Body of pancreas (tissue), 4 donors: ENCODE data around the gene NBL1. TPM values are rescaled to one million over a fixed set of nuclear protein-coding genes. Genes with fewer than 3 reads are reported as not detected.
A peak's percentile ranks its signal among the peaks of the same experiment; 100 is the strongest.

ENCODE experiments used
- ATAC-seq: fragments of 150-250 bp; one replicate; pipeline ENCODE4 v1.9.1; 2016
- DNase-seq, 4 donors: peaks; one replicate each; pipeline ENCODE4 v3.0.0-alpha.2; 2019
- H3K27ac ChIP-seq, 4 donors: fragments of 200-600 bp; sonication (generic); 1 replicate in 3 of 4; 2 replicates in 1 of 4; pipeline versions ENCODE4 v1.5.1 to v1.6.1; 2016 to 2019; ENCODE audit warnings: mild to moderate bottlenecking in 1 of 4, mixed read lengths in 1 of 4, moderate library complexity in 1 of 4
- H3K27me3 ChIP-seq, 2 donors: fragments of 200-600 bp; sonication (generic); one replicate each; pipeline ENCODE4 v1.6.0; 2016; ENCODE audit warnings: mild to moderate bottlenecking in 1 of 2
- H3K36me3 ChIP-seq, 2 donors: fragments of 200-600 bp; sonication (generic); replicated peaks in 1 of 2; 2 replicates each; pipeline ENCODE4 v1.5.1; 2016; ENCODE audit warnings: low read depth in 2 of 2; ENCODE audit not compliant: insufficient read depth in 1 of 2
- H3K4me1 ChIP-seq: fragments of 200-600 bp; sonication (generic); one replicate; pipeline ENCODE4 v1.6.0; 2016
- H3K4me3 ChIP-seq, 2 donors: fragments of 200-600 bp; sonication (generic); 1 replicate in 1 of 2; 2 replicates in 1 of 2; pipeline ENCODE4 v1.5.1; 2016 to 2019
- H3K9me3 ChIP-seq, 3 donors: fragments of 200-600 bp; sonication (generic); 1 replicate in 2 of 3; 2 replicates in 1 of 3; pipeline ENCODE4 v1.5.1; 2016
- CTCF ChIP-seq, 7 experiments: fragments of 450-650 bp in 4 of 7; fragments of 200-600 bp in 3 of 7; sonication (generic) in 3 of 7; IDR thresholded peaks; one replicate each; pipeline ENCODE4 v1.5.1; 2016 to 2019; ENCODE audit warnings: antibody characterized with exemption in 7 of 7
- POLR2A ChIP-seq, 3 donors: fragments of 450-650 bp; IDR thresholded peaks; one replicate each; pipeline ENCODE4 v1.6.1; 2016; ENCODE audit warnings: antibody characterized with exemption in 3 of 3, mild to moderate bottlenecking in 2 of 3
- WGBS, 2 donors: methylation state at CpG; one replicate each; pipeline ENCODE4 v1.1.5; 2017; 5-methylcytosine and 5-hydroxymethylcytosine counted together
- intact Hi-C: fragments of 100-400 bp; cut with DNase I; formaldehyde crosslinking; loops from one replicate; pipeline ENCODE4 v1.15.1; 2023
- total RNA-seq, 2 donors: library from RNA; depleted of rRNA; stranded (reverse); fragments of >200 nt; gene quantifications; one replicate each; pipeline ENCODE4 v1.1.0, GENCODE V29; 2016

Gene NBL1
- total RNA-seq, 2 donors from 2014 or later, result 21.8 to 32.4 TPM

- Histone ChIP-seq H3K4me1 (no peaks in the 10 kb centered on the region), H3K27me3 (no peaks in the 10 kb centered on the region), H3K27ac (no peak overlapping the region), H3K4me3 (no peak overlapping the region), H3K9me3 (no peaks in the 10 kb centered on the region), H3K36me3 (peaks cover 0 to 7% of the 10 kb centered on the region in 2 donors)
- intact Hi-C loops, result no loop called here
- 89 to 97% methylated on average over 3 to 4 of the region's 4 CpGs for WGBS, 2 donors
- DNase-seq (no peak), ATAC-seq (no peak)
- TF ChIP-seq CTCF (IDR thresholded peaks at IDR 0.05) (no peak), POLR2A (IDR thresholded peaks at IDR 0.05) (no peak)
Measured at GRCh38 chr1:19698181-19698580, 54.1 kb downstream of the NBL1 start.

GRCh38 chr1:19700079-19700777 lies 56.1 kb downstream of the NBL1 start:
- intact Hi-C loops, result no loop called here
- H3K27me3 ChIP-seq, result no peaks in the 10 kb centered on the region
- no peak overlapping the region for H3K4me3 ChIP-seq
- 93 to 94% methylated on average over 13 to 14 of the region's 14 CpGs for WGBS, 2 donors
- peaks cover 11% of the 10 kb centered on the region for H3K4me1 ChIP-seq
- H3K9me3 ChIP-seq, result no peaks in the 10 kb centered on the region
- H3K36me3 ChIP-seq, result peaks cover 0 to 1% of the 10 kb centered on the region in 2 donors
- no peak overlapping the region for H3K27ac ChIP-seq
- TF ChIP-seq POLR2A (IDR thresholded peaks at IDR 0.05), result no peak
- ATAC-seq (no peak), DNase-seq (no peak)

GRCh38 chr1:19703280-19703679 lies 59.2 kb downstream of the NBL1 start:
- no peaks in the 10 kb centered on the region for H3K36me3 ChIP-seq
- ATAC-seq (no peak), DNase-seq (no peak)
- no peak overlapping the region for H3K27ac ChIP-seq
- no peaks in the 10 kb centered on the region for H3K27me3 ChIP-seq
- TF ChIP-seq POLR2A (IDR thresholded peaks at IDR 0.05), result no peak
- no peak for TF ChIP-seq CTCF (IDR thresholded peaks at IDR 0.05)
- H3K9me3 ChIP-seq, result no peaks in the 10 kb centered on the region
- no peak overlapping the region for H3K4me3 ChIP-seq
- 98 to 100% methylated on average over 3 of the region's 3 CpGs for WGBS, 2 donors
- intact Hi-C loops, result no loop called here
- H3K4me1 ChIP-seq, result peaks cover 11% of the 10 kb centered on the region

- H3K9me3 ChIP-seq, result no peaks in the 10 kb centered on the region
- no peak overlapping the region for H3K4me3 ChIP-seq
- ATAC-seq, result peak; percentile 78
- DNase-seq, result peak; percentile 61 to 73 (median 70)
- intact Hi-C loops, result no loop called here
- peaks cover 11% of the 10 kb centered on the region for H3K4me1 ChIP-seq
- WGBS, 2 donors, result 17 to 33% methylated on average over 10 to 19 of the region's 19 CpGs
- H3K36me3 ChIP-seq, result no peaks in the 10 kb centered on the region
- no peaks in the 10 kb centered on the region for H3K27me3 ChIP-seq
- TF ChIP-seq POLR2A (IDR thresholded peaks at IDR 0.05) (no peak), CTCF (IDR thresholded peaks at IDR 0.05) (peak; percentile 69 to 94 (median 77))
- H3K27ac ChIP-seq, result no peak overlapping the region
Measured at GRCh38 chr1:19704247-19705113, 60.4 kb downstream of the NBL1 start.

GRCh38 chr1:19705464-19705863 lies 61.4 kb downstream of the NBL1 start:
- Histone ChIP-seq H3K27me3 (no peaks in the 10 kb centered on the region), H3K27ac (no peak overlapping the region), H3K4me1 (peaks cover 11% of the 10 kb centered on the region), H3K36me3 (no peaks in the 10 kb centered on the region), H3K4me3 (no peak overlapping the region), H3K9me3 (no peaks in the 10 kb centered on the region)
- intact Hi-C loops, result no loop called here
- no peak for TF ChIP-seq CTCF (IDR thresholded peaks at IDR 0.05)
- TF ChIP-seq POLR2A (IDR thresholded peaks at IDR 0.05), result no peak
- no peak for ATAC-seq
- 77 to 79% methylated on average over 4 of the region's 4 CpGs for WGBS, 2 donors
- DNase-seq, result no peak
